Common myeloid progenitor, CD34-positive (primary cell): ENCODE data around the gene ARHGAP26.
"Not testable (repeated sequence)": the region's sequence is repeated elsewhere in the genome, so short reads cannot be mapped to it uniquely, and the experiment has no call there.

Source experiments
- CTCF ChIA-PET: fragments of 350-600 bp; sonication (Branson Sonifier 250); formaldehyde crosslinking; loops from one replicate; lab custom pipeline; 2021; ENCODE audit warnings: antibody characterized with exemption; lab: Charles Lee
- POLR2A ChIA-PET: fragments of 350-600 bp; sonication (Branson Sonifier 250); formaldehyde crosslinking; loops from one replicate; lab custom pipeline; 2021; ENCODE audit warnings: antibody characterized with exemption; lab: Charles Lee
- DNase-seq, 3 donors: peaks; one replicate each; pipeline versions ENCODE4 v3.0.0 to v3.0.0-alpha.2; 2013
- H3K27ac ChIP-seq, 2 experiments: 1 replicate in 1 of 2; 2 replicates in 1 of 2; pipeline ENCODE4 v1.7.0; 2013; ENCODE audit warnings: inconsistent platforms in 2 of 2, low read length in 2 of 2, mild to moderate bottlenecking in 2 of 2, low read depth in 1 of 2, moderate library complexity in 1 of 2; ENCODE audit not compliant: severe bottlenecking in 2 of 2, insufficient read depth in 1 of 2, poor library complexity in 1 of 2
- H3K27me3 ChIP-seq, 5 experiments: replicated peaks in 2 of 5; 1 replicate in 3 of 5; 2 replicates in 2 of 5; pipeline versions ENCODE4 v1.6.1 to v1.7.0; 2013; ENCODE audit warnings: low read length in 4 of 5, mild to moderate bottlenecking in 2 of 5, moderate library complexity in 2 of 5, inconsistent platforms in 1 of 5; ENCODE audit not compliant: insufficient read depth in 5 of 5, control insufficient read depth in 4 of 5
- H3K36me3 ChIP-seq, 4 experiments: 1 replicate in 2 of 4; 2 replicates in 2 of 4; pipeline versions ENCODE4 v1.6.1 to v1.7.0; 2013; ENCODE audit warnings: low read length in 3 of 4, control low read depth in 1 of 4, mild to moderate bottlenecking in 1 of 4; ENCODE audit not compliant: control insufficient read depth in 4 of 4, insufficient read depth in 4 of 4
- H3K4me1 ChIP-seq, 4 experiments: 1 replicate in 3 of 4; 2 replicates in 1 of 4; pipeline versions ENCODE4 v1.6.1 to v1.7.1; 2013; ENCODE audit warnings: low read length in 3 of 4, mild to moderate bottlenecking in 3 of 4, control low read depth in 1 of 4, inconsistent platforms in 1 of 4, moderate library complexity in 1 of 4; ENCODE audit not compliant: control insufficient read depth in 4 of 4, insufficient read depth in 4 of 4; ENCODE audit errors: control extremely low read depth in 1 of 4
- H3K4me3 ChIP-seq, 7 experiments: 1 replicate in 4 of 7; 2 replicates in 3 of 7; pipeline versions ENCODE4 v1.5.1 to v1.7.0; 2013; ENCODE audit warnings: mild to moderate bottlenecking in 7 of 7, low read length in 6 of 7, moderate library complexity in 6 of 7, inconsistent platforms in 2 of 7, low read depth in 2 of 7, control low read depth in 1 of 7; ENCODE audit not compliant: insufficient read depth in 4 of 7, control insufficient read depth in 1 of 7; ENCODE audit errors: extremely low read depth in 1 of 7
- H3K9me3 ChIP-seq, 5 experiments: 1 replicate in 4 of 5; 2 replicates in 1 of 5; pipeline versions ENCODE4 v1.6.1 to v1.7.1; 2013; ENCODE audit warnings: low read length in 4 of 5, mild to moderate bottlenecking in 2 of 5, inconsistent platforms in 1 of 5, low read depth in 1 of 5, moderate library complexity in 1 of 5; ENCODE audit not compliant: control insufficient read depth in 4 of 5, insufficient read depth in 2 of 5; ENCODE audit errors: control extremely low read depth in 1 of 5
- WGBS: methylation state at CpG from one replicate; pipeline ENCODE4 v1.1.5; 2013; ENCODE audit not compliant: insufficient coverage; 5-methylcytosine and 5-hydroxymethylcytosine counted together

The ARHGAP26 gene

GRCh38 chr5:143086546-143086907 lies 316.4 kb downstream of the ARHGAP26 start:
- no CpG with 5 or more reads among the region's 1 CpG for WGBS
- no peak for DNase-seq
- POLR2A ChIA-PET = no interaction called here
- Histone ChIP-seq H3K4me1 (no peaks in the 10 kb centered on the region), H3K27ac (no peak overlapping the region), H3K9me3 (no peaks in the 10 kb centered on the region), H3K4me3 (no peak overlapping the region), H3K36me3 (no peaks in the 10 kb centered on the region), H3K27me3 (no peaks in the 10 kb centered on the region)
- CTCF ChIA-PET = interaction anchor here (1.3 kb wide), 1 partner anchor 22 kb away, joined by 4 read pairs; no protein-coding TSS in a partner anchor

- no peak overlapping the region for H3K27ac ChIP-seq
- CTCF ChIA-PET = no interaction called here
Measured at GRCh38 chr5:143086908-143087637, 316.9 kb downstream of the ARHGAP26 start.

DNA sequence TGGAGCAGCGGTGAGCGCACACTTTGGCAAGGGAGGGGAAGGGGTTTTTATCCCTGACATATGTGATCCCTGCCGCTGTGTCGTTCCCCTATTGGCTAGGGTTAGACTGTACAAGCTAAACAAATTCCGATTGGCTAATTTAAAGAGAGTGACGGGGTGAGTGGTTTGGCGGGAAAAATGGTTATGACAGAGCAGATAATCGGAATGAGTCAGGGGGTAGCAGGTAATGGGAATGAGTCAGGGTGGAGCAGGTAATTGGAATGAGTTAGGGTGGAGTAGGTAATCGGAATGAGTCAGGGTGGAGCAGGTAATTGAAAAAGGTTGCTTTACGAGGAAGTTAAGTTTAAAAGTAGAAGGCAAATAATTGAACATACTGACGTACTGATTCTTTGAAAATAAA lies 318.5 kb downstream of the ARHGAP26 start:
- H3K27me3 ChIP-seq, H3K4me1 ChIP-seq, H3K4me3 ChIP-seq, H3K9me3 ChIP-seq, H3K36me3 ChIP-seq, DNase-seq, H3K27ac ChIP-seq, POLR2A ChIA-PET: not testable (repeated sequence)
- CTCF ChIA-PET = interaction anchor here (1.4 kb wide), 1 partner anchor 314 kb away, joined by 3 read pairs; the partner anchor contains the start of gene NR3C1
- WGBS = 96% methylated on average over 7 of the region's 11 CpGs

More at GRCh38 chr5:143086908-143087637, 316.9 kb downstream of the ARHGAP26 start:
- Histone ChIP-seq H3K4me3 (no peak overlapping the region), H3K27me3 (no peaks in the 10 kb centered on the region), H3K4me1 (no peaks in the 10 kb centered on the region), H3K9me3 (no peaks in the 10 kb centered on the region), H3K36me3 (no peaks in the 10 kb centered on the region)
- DNase-seq = no peak
- 100% methylated on average over 3 of the region's 5 CpGs for WGBS
- POLR2A ChIA-PET = no interaction called here

DNA sequence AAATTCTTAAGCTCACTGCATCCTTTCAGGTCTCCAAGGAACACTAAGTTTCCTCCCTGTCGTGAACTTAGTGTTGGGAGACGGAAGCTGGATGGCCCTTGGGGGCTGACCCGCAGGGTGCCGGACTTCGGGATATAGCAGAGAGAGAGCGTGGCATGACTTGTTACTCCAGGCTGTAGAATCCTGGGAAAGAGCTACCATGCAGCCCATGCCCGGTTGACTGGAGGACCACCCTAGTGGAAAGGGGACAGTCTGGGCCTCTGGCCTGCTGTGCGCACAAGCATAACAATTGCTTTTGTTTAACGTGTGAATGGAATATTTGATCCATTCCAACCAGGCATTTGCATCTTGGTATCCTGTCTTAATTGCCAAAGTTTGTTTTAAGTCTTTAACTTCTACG lies 319.9 kb downstream of the ARHGAP26 start:
- not testable (repeated sequence) for DNase-seq, H3K9me3 ChIP-seq, H3K4me1 ChIP-seq, H3K36me3 ChIP-seq, H3K4me3 ChIP-seq, H3K27me3 ChIP-seq, H3K27ac ChIP-seq
- ChIA-PET CTCF (interaction anchor here (1.4 kb wide), 1 partner anchor 313 kb away, joined by 3 read pairs; the partner anchor contains the start of gene NR3C1), POLR2A (interaction anchor here (0.7 kb wide), 1 partner anchor 773 kb away, joined by 3 read pairs; no protein-coding TSS in a partner anchor)
- WGBS = 100% methylated on average over 10 of the region's 10 CpGs

- ChIA-PET POLR2A (interaction anchor here (0.6 to 0.7 kb wide), 2 partner anchors 40 to 595 kb away, joined by 3 to 4 read pairs; no protein-coding TSS in a partner anchor), CTCF (interaction anchor here (0.6 to 1.2 kb wide), 2 partner anchors 747 to 830 kb away, joined by 3 read pairs; no protein-coding TSS in a partner anchor)
- H3K27ac ChIP-seq, H3K36me3 ChIP-seq, H3K27me3 ChIP-seq, H3K4me1 ChIP-seq, DNase-seq, H3K4me3 ChIP-seq, H3K9me3 ChIP-seq: not testable (repeated sequence)
- WGBS = 94% methylated on average over 2 of the region's 8 CpGs
Measured at GRCh38 chr5:143092711-143093451, 322.7 kb downstream of the ARHGAP26 start.

GRCh38 chr5:143093452-143094086 lies 323.4 kb downstream of the ARHGAP26 start:
- WGBS = 87% methylated on average over 5 of the region's 5 CpGs
- Histone ChIP-seq H3K27ac (no peak overlapping the region), H3K36me3 (no peaks in the 10 kb centered on the region), H3K4me1 (no peaks in the 10 kb centered on the region), H3K9me3 (no peaks in the 10 kb centered on the region), H3K4me3 (peak overlapping the region in 2 of 7 experiments; percentile 40 to 52), H3K27me3 (no peaks in the 10 kb centered on the region)
- DNase-seq = no peak
- POLR2A ChIA-PET = interaction anchor here (0.6 kb wide), 1 partner anchor 116 kb away, joined by 5 read pairs; no protein-coding TSS in a partner anchor
- CTCF ChIA-PET = interaction anchor here (1.0 to 1.2 kb wide), 3 partner anchors 16 to 746 kb away, joined by 3 to 5 read pairs (median 4); no protein-coding TSS in a partner anchor
